OCI-LY3 (cell line): Measurements from ENCODE around the gene RASGRP4.

Source experiments
- CTCF ChIP-seq: fragments of 200-600, 300-600 bp; sonication (generic); IDR thresholded peaks from 2 replicates; pipeline ENCODE4 v1.5.1; 2014; ENCODE audit warnings: antibody characterized with exemption, low read length, low read depth
- EZH2phosphoT487 ChIP-seq: fragments of 200-600 bp; shearing (Covaris generic); IDR thresholded peaks from 2 replicates; pipeline ENCODE4 v1.6.1; 2018; ENCODE audit warnings: antibody characterized with exemption, mixed run types, low read depth

GRCh38 chr19:38399081-38399480 is 26.9 kb downstream of the RASGRP4 start:
- TF ChIP-seq CTCF (no peak), EZH2phosphoT487 (no peak)
